Stimulated activated CD8-positive, alpha-beta memory T cell treated with anti-CD3 and anti-CD28 coated beads, Interleukin-4, amount 100 ng/mL, for 48 hours (primary cell): Measurements from ENCODE around the gene TESMIN.

Experiments used
- DNase-seq: peaks from one replicate; pipeline ENCODE4 v3.0.0-alpha.2; 2020

The TESMIN gene

DNA sequence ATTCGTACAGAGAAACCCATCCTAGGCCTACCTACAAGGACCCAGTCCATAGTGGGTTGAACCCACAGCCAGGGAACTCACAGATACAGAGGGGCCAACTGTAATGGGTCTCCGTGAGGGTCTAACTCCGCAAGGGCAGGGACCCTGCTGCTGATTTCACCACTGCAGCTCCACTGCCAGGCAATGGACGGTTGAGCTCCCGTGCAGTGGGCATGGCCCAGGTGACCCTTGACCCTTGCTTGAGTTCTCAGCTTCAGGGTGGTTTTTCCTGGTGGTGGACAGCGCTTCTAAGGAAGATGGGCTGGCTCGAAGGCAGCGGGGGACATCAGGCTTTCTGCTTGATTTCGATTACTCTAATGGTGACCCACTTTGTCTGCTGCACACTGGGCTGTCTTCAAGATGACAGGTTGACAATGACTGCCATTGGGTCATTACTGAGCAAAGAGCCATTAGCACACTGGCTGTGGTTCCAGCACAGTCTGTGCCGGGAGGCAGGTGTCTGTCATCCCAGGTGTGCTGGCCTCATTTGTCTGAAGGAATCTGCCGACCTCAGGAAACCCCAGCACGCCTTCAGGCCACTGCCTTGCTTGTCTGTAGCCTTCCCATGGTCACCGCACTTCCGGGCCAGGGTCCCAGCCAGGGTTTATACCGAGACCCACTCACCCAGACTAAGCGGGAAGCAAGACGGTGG lies 70.6 kb downstream of the TESMIN start:
- DNase-seq, result no peak

DNA sequence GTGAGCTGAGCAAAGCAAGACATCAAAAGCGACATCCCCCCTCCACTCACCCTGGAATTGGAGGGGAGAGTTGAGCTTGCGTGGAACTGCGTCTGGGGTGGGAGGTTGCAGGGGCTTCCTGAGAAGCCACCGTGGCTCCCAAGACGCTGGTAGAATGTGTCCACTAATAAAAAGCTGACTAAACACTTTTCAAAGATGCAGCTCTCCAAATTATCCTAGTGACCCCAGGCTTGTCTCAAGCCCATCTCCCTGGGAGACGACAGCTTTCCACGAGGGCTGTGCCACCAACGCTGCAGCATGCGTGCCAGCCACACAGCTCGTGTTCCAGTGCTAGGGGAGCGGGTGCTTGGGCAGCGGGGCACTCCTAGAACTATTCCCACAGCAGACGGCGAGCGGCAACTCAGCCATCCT lies 73.3 kb downstream of the TESMIN start:
- no peak for DNase-seq

DNA sequence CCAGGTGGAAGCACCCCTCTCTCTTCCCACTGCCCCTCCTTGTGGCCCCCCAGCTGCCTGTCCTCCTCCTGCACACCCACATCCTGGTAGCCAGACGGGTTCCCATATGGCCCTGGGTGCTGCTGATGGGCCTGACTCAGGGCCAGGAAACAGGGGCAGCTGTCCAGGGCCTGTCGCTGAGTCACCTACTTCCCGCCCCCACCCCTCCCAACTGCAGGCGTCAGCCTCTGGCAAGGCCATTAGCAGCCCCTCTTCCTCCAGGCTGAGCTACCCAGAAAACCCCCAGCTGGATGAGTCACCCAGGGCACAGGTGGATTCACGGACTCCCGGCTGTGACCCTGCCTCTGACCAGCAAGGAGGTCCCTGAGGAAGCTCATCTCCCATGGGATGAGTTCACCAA lies 73.9 kb downstream of the TESMIN start:
- no peak for DNase-seq

DNA sequence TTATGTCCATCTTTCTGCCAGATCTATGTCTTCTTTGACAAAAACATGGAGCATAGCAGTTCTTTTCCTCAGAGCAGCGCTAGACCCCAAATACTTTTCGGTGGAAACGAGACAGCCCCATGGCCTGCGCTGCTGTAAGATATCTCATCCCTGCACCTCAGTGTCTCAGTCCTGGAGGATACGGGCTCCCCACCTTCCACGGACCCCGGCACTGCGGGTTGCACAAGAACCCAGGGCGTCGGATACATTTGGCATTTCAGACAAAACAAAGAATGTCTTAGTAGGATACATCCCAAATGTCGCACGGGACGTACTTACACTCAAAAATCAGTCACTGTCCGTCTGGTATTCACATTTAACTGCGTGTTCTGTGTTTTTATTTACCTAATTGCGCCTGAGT lies 76.9 kb downstream of the TESMIN start:
- no peak for DNase-seq

DNA sequence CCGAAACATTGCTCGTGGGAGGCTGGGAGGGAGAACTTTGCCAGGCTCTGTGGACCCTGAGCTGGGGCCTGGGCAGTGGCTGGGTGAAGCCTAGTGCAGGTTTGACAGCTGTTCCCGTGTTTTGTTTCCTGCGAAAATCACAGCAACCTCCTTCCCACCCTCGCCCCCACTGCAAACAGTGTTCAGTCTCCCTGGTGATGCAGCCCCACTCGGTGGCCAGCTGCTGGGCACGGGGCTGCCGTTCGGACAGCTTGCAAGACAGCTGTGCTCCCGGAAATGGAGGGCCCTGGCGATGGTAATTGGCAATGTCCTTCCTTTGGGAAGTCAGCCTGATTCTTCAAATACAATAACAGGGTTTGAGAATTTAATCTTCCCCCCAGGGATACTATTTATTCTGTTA lies 77.3 kb downstream of the TESMIN start:
- DNase-seq, result no peak

DNA sequence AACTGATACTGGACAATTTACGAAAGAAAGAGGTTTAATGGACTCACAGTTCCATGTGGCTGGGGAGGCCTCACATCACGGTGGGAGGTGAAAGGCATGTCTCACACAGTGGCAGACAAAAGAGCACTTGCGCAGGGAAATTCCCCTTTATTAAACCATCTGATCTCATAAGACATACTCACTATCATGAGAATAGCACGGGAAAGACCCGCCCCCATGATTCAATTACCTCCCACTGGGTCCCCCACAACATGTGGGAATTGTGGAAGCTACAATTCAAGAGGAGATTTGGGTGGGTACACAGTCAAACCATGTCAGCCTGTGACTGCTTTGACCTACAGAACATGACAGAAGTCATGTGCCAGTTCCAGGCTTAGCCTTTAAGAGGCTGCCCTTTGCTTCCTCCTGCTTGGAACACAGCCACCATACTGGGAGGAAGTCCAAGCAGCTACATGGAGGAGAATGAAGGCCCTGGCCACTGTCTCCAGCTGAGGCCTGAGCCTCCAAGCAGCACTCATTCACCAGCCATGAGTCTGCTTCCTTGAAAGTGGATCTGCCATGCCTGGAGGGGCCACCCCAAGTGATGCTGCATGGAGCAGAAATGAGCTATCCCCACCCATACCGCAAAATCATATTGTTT lies 77.9 kb downstream of the TESMIN start:
- DNase-seq, result no peak

DNA sequence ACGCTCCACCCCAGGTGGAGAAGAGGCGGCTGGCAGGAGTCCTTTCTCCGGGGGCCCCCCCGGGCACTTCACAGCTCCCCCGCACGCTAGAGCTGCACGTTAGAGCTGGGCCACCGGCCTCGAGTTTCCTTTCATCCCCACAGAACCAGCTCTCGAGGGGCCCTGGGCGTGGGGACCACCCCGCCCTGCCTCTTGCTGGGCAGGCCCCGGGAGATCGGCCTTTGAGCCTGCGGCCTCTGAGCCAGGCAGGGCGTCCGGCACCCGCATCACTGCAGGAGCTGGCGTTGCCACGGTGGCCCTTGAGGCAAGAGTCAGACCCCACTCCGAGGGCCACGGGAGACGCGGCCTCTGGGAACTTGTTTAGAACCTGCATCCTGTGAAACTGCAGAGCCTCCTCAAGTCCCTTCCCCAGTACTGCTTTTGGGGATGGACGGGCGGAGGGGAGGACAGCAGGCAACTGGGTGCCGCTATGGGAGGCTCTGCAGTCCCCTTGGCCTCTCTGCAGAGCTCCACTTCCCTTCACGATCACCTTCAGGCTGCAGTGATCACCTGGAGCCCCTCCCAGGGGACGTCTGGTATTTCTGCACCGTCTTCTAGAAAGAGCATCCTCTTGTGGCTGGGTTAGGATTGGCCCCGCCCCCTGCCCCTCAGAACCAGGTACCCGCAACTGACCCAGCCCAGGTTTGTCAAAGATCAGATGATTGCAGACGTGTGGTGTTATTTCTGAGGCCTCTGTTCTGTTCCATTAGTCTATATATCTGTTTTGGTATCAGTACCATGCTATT lies 80.9 kb downstream of the TESMIN start:
- DNase-seq, result no peak

DNA sequence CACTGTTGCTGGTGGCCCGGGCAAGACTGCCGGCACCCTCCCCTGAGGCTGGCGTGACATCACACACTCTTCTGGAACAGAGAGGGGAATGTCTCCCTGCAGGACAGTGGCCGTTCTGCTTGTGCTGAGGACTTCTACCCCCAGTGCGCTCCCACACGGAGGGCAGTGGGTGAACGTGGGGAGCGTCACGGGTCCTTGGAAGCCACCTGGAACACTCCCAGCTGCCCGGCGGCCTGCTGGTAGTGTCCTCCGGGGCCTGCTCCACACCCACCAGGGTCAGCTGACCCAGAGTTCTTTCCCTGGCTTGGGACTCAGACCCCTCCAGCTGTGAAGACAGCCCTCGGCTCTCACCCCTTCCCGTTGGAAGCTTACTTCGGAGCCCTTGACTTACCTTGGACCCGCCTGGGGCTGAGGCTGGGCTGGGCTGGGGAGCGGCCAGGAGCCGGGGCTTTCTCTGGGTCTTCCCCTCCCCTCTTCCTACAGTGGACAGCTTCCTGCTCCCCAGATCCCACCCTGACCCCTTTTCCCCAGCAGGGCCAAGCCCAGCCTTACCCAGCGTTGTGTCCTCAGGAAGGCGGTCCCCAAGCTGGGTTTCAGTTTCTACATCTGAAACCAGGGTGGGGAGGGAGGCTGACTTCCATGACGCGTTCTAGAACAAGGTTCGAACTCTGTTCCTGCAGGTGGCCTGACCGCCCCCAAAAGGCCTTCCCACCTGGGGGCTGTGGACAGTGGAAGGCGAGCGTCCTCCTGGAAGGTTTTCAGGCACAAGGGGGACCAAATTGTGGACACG lies 81.8 kb downstream of the TESMIN start:
- no peak for DNase-seq

DNA sequence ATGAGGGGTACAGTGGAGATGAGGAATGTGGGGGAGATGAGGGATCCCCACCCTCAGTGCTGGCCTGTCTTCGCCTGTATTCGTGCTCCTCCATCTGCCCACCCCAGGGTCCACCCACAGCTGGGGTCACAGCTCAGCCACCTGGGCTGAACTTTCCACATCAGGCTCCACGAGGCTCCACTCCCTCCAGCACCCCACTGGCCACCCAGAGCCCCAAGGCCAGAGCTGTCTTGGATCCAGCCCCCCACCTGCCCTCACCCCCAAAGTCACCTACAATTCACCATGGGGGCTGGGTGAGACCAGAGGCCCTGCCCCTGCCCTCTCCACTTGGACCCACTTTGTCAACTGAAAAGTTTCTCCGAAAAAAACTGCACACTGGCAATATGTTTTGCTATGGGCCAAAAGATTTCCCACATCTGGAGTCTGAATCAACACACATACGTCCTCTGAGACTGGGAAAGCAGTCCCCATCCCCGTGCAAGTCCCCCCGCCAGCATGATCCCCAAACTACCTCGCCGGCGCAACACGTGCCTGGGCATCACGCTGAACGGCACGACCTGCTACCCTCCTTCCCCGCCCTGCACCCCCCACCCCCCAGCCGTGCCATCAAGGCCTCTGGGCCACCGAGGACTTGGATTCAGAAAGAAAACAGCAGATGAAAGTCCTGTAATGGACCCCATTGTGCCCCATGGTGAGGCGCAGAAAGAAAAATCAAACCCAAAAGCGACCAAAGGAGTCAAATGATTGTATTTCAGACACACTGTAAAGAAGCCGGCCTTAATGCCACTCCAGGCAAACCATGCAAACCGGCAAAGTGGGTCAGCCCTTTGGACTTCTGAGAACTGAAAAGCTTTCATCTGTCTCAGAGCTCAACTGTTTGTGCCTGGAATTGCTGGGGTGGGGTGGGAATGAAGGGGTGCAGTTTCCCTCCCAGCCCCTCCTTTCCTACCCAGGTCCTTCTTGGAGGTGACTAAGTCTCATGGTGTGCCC lies 83.5 kb downstream of the TESMIN start:
- no peak for DNase-seq

DNA sequence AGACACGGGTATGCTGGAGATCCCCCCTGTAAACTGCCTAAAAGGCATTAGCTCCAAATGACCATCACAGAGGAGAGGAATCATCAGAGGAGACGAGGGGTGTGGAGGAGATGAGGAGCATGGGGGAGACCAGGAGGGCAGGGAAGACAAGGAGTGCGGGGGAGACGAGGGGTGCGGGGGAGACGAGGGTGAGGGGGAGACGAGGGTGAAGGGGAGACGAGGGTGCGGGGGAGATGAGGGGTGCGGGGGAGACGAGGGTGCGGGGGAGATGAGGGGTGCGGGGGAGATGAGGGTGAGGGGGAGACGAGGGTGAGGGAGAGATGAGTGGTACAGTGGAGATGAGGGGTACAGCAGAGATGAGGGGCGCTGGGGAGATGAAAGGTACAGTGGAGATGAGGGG lies 84.5 kb downstream of the TESMIN start:
- no peak for DNase-seq

DNA sequence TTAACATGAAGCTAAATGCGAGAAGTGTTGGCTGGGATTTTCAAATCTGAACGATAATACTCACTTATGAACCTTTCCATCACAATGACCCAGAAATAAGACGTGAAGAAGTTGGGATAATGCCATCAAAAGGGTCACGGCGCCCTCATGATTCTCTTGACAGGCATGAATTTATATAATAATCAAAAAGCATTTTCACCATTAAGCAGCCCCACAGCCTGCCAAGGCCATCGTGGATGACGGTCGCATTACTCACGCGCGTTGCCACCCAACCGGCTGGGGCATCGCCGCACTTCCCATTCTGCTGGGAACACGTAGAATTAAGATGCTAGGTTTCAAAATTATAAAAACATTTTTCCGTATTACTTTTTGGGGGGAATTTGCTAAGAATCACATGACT lies 85.9 kb downstream of the TESMIN start:
- no peak for DNase-seq

DNA sequence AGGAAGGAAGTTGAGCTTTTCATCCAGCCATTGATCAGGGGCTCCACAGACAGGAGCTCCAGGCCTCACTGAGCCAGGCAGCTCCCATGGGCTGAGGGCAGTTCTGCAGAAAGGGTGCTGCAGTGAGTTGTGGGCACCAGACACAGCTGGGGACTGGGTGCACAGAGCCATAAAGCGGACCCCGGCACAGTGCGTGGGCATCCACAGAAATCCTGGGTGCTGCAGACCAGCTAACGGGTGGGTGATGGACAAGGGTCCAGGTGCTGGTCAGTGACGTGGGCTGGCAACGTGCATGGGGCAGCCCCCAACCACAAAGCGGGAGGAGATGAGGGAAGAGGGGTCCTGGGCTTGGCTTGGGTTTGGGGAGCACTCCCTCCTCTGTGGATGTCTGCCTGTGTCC lies 86.4 kb downstream of the TESMIN start:
- DNase-seq, result no peak

DNA sequence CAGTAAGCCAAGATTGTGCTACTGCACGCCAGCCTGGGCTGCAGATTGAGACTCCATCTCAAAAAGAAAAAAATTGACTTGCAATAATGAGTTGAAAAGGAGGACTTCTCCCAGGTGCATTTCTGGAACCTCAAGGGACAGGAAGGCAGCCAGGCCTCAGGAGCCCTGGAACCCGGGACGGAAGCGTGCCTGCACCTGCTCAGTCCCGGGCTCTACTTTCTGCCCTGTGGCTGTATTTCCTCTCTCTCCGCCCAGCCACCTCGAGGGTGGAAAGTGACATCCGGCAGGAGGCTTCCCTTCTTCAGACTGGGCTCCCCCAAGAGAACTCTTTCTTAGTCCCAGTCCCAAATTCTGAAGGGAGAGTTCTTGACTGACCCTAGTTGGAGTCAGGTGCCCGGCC lies 87.2 kb downstream of the TESMIN start:
- DNase-seq, result no peak

DNA sequence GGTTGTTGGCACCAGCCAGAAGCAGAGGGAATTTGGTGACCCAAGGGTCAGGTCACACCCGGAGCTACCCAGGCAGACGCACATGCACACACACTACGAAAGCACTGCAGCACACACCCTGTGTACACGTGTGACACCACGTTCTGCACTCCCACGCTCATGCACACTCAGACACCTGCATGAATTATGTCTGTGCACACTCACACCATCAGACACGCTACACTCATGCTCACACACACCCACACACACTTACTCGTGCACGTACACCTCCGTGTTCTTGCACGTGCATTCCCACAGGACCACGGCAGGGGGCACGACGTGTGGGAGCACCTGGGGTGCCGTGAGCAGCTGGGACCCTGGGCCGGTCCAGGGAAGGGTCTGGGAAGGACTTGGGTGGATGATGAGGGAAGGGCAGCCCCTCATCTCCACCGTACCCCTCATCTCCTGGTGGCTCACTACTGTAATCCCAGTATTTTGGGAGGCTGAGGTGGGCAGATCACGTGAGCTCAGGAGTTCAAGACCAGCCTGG lies 87.8 kb downstream of the TESMIN start:
- DNase-seq, result no peak

DNA sequence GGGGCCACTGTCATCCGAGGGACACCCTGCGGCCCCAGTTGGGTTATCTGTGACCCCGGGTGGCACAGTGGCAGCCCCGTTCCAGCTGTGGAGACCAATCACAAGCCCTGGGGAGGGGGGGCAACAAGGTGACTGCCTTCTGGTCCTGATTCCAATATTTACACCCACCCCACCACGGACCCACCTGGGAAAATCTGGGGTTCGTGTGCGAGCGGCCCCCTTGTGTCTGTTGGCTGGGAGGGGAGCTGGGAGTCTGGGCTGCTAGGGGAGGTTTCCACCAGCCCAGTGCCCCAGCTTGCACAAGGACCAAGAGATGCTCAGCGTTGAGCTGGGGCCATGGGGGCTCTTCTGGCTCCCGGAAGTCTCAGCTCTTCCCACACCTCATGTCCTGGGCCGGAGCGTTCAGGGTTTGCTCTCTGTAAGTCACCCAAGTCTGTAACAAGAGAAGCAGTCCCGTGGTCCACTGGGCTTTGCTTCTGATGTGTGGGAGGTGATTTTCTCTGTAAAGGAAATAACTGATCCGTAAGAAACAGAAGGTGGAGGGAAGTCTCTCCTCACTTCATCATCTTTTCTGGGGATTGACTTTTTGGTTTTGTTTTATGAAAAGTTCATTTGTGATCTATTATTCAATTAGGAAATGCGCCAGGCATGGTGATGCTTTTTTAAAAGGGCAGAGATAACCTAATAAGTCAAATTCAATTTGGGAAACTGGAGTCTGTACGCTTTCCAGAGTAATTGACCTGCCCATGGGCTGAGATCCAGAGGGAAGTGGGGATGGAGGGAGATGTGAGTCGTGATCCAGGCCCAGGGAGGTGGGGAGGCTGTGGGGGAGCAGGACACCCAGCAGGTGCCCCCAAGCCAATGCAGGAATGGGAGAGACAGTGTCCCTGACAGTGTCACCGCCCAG lies 89.4 kb downstream of the TESMIN start:
- no peak for DNase-seq

DNA sequence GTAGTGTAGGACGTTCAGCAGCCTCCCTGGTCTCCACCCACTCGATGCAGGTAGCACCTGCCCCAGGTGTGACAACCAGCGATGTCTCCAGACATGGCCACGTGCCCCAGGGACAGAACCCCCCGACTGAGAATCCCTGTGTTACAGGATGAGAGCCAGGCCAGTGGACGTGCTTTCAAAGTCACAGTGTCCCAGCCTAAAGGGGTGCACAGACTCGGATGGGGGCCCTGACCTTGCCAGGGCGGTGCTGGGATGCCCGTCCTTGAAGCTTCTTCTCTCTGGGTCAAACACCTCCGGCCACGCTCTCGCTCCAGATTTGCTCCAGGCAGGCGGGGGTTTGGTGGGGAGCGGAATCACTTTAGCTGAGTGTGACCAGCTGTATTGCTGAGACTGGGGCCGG lies 90.3 kb downstream of the TESMIN start:
- no peak for DNase-seq

DNA sequence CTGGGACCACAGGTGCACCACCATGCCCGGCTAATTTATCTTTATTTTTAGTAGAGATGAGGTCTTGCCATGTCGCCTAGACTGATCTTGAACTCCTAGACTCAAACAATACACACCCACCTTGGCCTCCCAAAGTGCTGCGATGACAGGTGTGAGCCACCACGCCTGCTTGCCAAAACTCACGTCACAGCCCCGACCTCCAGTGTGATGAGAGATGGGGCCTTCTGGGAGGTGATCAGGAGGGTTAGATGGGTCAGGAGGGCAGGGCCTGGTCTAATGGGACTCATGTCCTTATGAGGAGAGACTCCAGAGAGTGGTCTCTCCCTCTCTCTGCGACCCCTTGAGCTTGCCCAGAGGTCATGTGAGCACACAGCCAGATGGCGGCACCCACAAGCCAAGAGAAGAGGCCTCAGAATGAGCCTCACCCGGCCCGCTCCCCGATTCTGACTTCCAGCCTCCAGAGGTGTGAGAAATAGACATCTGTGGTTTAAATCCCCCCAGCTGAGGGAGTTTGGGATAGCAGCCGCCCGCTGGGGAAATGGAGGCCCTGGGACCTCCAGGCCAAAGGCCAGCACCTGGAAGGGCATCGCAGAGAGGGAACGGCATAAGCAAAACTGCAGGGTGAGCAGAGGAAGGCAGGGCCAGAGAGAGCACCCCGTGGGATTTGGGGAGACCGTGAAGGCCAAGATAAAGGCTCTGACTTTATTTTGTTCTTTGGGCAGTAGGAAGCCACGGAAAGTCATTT lies 91.1 kb downstream of the TESMIN start:
- DNase-seq, result no peak

DNA sequence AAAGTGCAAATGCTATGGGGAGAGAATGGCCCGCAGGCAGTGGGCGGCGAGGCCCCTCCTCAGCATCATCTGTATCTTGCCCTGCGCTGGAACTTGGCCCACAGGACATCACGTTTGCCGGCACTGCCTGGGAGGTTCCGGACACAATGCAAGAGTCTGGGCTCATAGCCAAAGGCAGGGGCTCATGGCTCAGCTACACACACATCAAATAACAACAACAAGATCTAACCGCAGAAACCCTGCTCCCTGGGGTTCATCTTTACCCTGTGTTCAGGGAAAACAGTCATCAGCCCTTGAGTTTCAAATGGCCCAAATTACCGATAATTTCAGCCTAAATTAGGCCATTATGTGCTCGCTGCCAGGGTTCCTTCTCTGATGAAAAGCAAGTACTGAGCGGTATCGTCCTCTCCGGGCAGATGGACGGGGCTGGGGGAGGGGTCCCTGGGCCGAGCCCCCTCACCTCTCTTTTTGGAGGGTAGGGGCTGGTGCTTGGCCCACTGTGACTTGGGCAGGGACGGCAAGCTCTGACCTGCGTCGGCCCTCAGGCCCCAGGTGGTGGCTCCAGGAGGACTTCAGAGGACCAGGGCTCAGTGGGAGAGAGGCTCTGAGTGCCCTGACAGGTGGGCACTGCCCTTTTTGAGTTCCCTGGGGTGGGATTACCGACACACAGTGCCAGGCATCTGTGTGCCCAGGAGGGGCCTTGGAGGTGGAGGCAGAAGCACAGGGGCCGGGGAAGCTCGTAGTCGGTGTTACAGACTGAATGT lies 92.0 kb downstream of the TESMIN start:
- no peak for DNase-seq

DNA sequence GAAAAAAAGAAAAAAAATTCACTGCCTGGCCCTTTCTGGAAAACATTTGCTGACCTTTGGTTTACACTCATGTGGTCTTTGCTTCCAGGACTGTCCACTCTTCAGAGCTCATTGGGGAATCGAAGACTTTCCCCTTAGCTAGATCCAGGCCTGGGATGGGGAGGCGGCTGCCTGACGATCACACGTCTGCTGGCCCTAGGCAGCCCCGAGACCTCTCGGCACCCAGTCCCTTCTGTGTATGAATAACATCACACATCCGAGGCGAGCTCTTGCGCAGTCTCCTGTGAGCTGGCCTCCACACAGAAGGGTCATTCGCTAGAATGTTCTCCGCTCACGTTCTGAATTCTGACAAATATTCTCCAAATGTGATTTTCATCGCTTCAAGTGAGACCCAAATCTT lies 92.7 kb downstream of the TESMIN start:
- no peak for DNase-seq
